HepG2 (cell line): Measurements from ENCODE around the gene GABRP. TPM values are rescaled to one million over a fixed set of nuclear protein-coding genes. Genes with fewer than 3 reads are reported as not detected.

ENCODE experiments used
- ATAC-seq: fragments of 200-7000 bp; cut with Tn5 transposase; 3 replicates; pipeline ENCODE4 v1.9.1; 2020; ENCODE audit warnings: mild to moderate bottlenecking, moderate library complexity
- BruUV-seq: library from RNA; stranded (reverse); fragments of 400-500 nt; replicated peaks from 2 replicates; lab custom pipeline; 2021; lab: Mats Ljungman, UMichigan
- CTCF ChIA-PET: fragments of 300-600 bp; formaldehyde crosslinking; extraction: SDS; loops from one replicate; lab custom pipeline; 2021; ENCODE audit warnings: low total read pairs, inconsistent platforms, low intra/inter-chr PET ratio; lab: Yijun Ruan, JAX
- POLR2A ChIA-PET: fragments of 350-600 bp; sonication (Branson Sonifier 250); formaldehyde crosslinking; loops from one replicate; lab custom pipeline; 2020; ENCODE audit warnings: antibody characterized with exemption, inconsistent platforms; lab: Yijun Ruan, JAX
- DNase-seq: peaks from one replicate; pipeline ENCODE4 v3.0.0-alpha.2; 2015; ENCODE audit warnings: low spot score
- FAIRE-seq: peaks from 3 replicates; lab custom pipeline; 2011; peaks lifted over from hg19 to GRCh38; lab: Jason Lieb, UNC
- H2AFZ ChIP-seq: one replicate; pipeline ENCODE4 v1.6.1; 2011; ENCODE audit warnings: low read length, inconsistent platforms
- H3K27ac ChIP-seq: fragments of 300-600 bp; 3 replicates; pipeline ENCODE4 v1.8.0; 2011; ENCODE audit warnings: mixed run types, mild to moderate bottlenecking, mixed read lengths, low read length, inconsistent platforms; ENCODE audit not compliant: insufficient read depth; ENCODE audit errors: extremely low read length
- H3K27me3 ChIP-seq, 2 experiments: fragments of 200-600 bp in 1 of 2; 2 replicates in 1 of 2; 3 replicates in 1 of 2; pipeline versions ENCODE4 v1.6.0 to v1.8.0; 2011; ENCODE audit warnings: low read length in 2 of 2, mild to moderate bottlenecking in 2 of 2, moderate library complexity in 2 of 2, inconsistent platforms in 1 of 2; ENCODE audit not compliant: insufficient read depth in 2 of 2, control insufficient read depth in 1 of 2
- H3K36me3 ChIP-seq, 2 experiments: fragments of 200-600 bp in 1 of 2; replicated peaks in 1 of 2; 2 replicates in 1 of 2; 3 replicates in 1 of 2; pipeline versions ENCODE4 v1.5.1 to v1.8.0; 2011; ENCODE audit warnings: low read length in 2 of 2, inconsistent platforms in 1 of 2; ENCODE audit not compliant: insufficient read depth in 2 of 2, control insufficient read depth in 1 of 2
- H3K4me1 ChIP-seq: 2 replicates; pipeline ENCODE4 v1.5.1; 2012; ENCODE audit warnings: low read length, inconsistent platforms; ENCODE audit not compliant: insufficient read depth
- H3K4me2 ChIP-seq: 2 replicates; pipeline ENCODE4 v1.6.0; 2011; ENCODE audit warnings: low read depth, low read length, inconsistent platforms
- H3K4me3 ChIP-seq, 3 experiments: fragments of 200-600 bp in 1 of 3; sonication (generic), shearing (Covaris generic) in 1 of 3; replicated peaks in 1 of 3; 2 replicates each; pipeline ENCODE4 v1.5.1; 2011 to 2016; ENCODE audit warnings: low read length in 3 of 3, inconsistent platforms in 2 of 3, low read depth in 2 of 3, mild to moderate bottlenecking in 2 of 3, control low read depth in 1 of 3, mixed read lengths in 1 of 3; ENCODE audit not compliant: insufficient read depth in 1 of 3
- H3K79me2 ChIP-seq: one replicate; pipeline ENCODE4 v1.6.1; 2011; ENCODE audit warnings: low read length, inconsistent platforms; ENCODE audit not compliant: insufficient read depth
- H3K9ac ChIP-seq: 2 replicates; pipeline ENCODE4 v1.6.0; 2011; ENCODE audit warnings: mild to moderate bottlenecking, low read depth, low read length, inconsistent platforms; ENCODE audit not compliant: insufficient read depth
- H3K9me3 ChIP-seq: 2 replicates; pipeline ENCODE4 v1.5.1; 2012; ENCODE audit warnings: mild to moderate bottlenecking, low read length
- H4K20me1 ChIP-seq: 2 replicates; pipeline ENCODE4 v1.6.0; 2011; ENCODE audit warnings: inconsistent platforms, mild to moderate bottlenecking, low read length, moderate library complexity; ENCODE audit not compliant: insufficient read depth
- CSRNP1 ChIP-seq: sonication (generic); formaldehyde crosslinking; IDR thresholded peaks from 2 replicates; pipeline ENCODE4 v1.8.1; 2023; ENCODE audit warnings: mild to moderate bottlenecking, missing genetic modification reagents
- MIXL1 ChIP-seq: IDR thresholded peaks from 2 replicates; pipeline ENCODE4 v1.6.1; 2016
- SNAPC4 ChIP-seq: sonication (generic); formaldehyde crosslinking; IDR thresholded peaks from 2 replicates; pipeline ENCODE4 v1.4.0; 2020; ENCODE audit warnings: mild to moderate bottlenecking, missing genetic modification reagents
- ZNF367 ChIP-seq: sonication (generic); formaldehyde crosslinking; IDR thresholded peaks from 2 replicates; pipeline ENCODE4 v1.4.0; 2020; ENCODE audit warnings: missing genetic modification reagents, borderline replicate concordance
- ZNF530 ChIP-seq: sonication (generic); formaldehyde crosslinking; IDR thresholded peaks from 2 replicates; pipeline ENCODE4 v1.5.0; 2020; ENCODE audit warnings: low read depth, mild to moderate bottlenecking, missing genetic modification reagents
- WGBS: methylation state at CpG from one replicate; pipeline ENCODE4 v1.1.6; 2017; ENCODE audit warnings: low lambda C conversion rate; 5-methylcytosine and 5-hydroxymethylcytosine counted together
- in situ Hi-C: cut with HindIII; loops from 2 replicates; pipeline ENCODE4 v1.10.0; 2017; ENCODE audit warnings: low pct_unique_long_range_greater_than_20kb; ENCODE audit not compliant: extremely low pct_ligation_motif_present
- intact Hi-C: fragments of 100-400 bp; cut with micrococcal nuclease; formaldehyde crosslinking; loops from one replicate; pipeline ENCODE4 v1.10.0; 2022; ENCODE audit not compliant: unreplicated experiment
- polyA plus RNA-seq, 8 experiments: library from polyadenylated mRNA; depleted of rRNA in 3 of 8; stranded (reverse) in 7 of 8; unstranded in 1 of 8; fragments of >200 nt; fragmentation: Illumina TruSeq in 4 of 8; extraction: Trizol in 4 of 8; gene quantifications; 2 replicates each; pipeline versions ENCODE4 v1.2.1 to v1.2.3, GENCODE V29; 2011 to 2016; ENCODE audit warnings: low read depth in 4 of 8, missing spikeins in 1 of 8, mixed read lengths in 1 of 8; ENCODE audit not compliant: insufficient read depth in 1 of 8
- total RNA-seq, 5 experiments: library from RNA; depleted of rRNA; stranded (reverse); fragments of >200 nt; fragmentation: Illumina TruSeq; extraction: Trizol; gene quantifications; 2 replicates each; pipeline ENCODE4 v1.2.3, GENCODE V29; 2016; ENCODE audit warnings: low read depth in 1 of 5
- TF ChIP-seq, protein P1 (sequence below): IDR thresholded peaks from 2 replicates; pipeline ENCODE4 v1.6.1; 2016; ENCODE audit warnings: low read depth, control low read depth

GABRP gene
- total and polyA plus RNA-seq, 2 of the 13 experiments (the other 11 are each of a cell fraction or from before 2014, with no cell fraction given) = not detected

GRCh38 chr5:170821257-170821800 is 37.8 kb downstream of the GABRP start:
- no peak for ATAC-seq
- POLR2A ChIA-PET = no interaction called here

More at GRCh38 chr5:170821257-170821800, 37.8 kb downstream of the GABRP start:
- H3K27me3 ChIP-seq = no peaks in the 10 kb centered on the region
- no TSS peak for BruUV-seq
- H3K4me2 ChIP-seq = no peak overlapping the region
- H3K4me1 ChIP-seq = no peaks in the 10 kb centered on the region
- in situ Hi-C loops (no loop called here), intact Hi-C loops (no loop called here)
- WGBS = 14% methylated on average over 4 of the region's 4 CpGs
- CTCF ChIA-PET = no interaction called here
- no peaks in the 10 kb centered on the region for H3K79me2 ChIP-seq
- peaks cover 4% of the 10 kb centered on the region; the same call in 1 of the 2 replicates for H3K9me3 ChIP-seq
- no peak for TF ChIP-seq ZNF367 (CRISPR knock-in tag)
- TF ChIP-seq ZNF530 = no peak
- no peak for TF ChIP-seq SNAPC4 (CRISPR knock-in tag)
- TF ChIP-seq MIXL1 = no peak
- TF ChIP-seq, protein P1, sequence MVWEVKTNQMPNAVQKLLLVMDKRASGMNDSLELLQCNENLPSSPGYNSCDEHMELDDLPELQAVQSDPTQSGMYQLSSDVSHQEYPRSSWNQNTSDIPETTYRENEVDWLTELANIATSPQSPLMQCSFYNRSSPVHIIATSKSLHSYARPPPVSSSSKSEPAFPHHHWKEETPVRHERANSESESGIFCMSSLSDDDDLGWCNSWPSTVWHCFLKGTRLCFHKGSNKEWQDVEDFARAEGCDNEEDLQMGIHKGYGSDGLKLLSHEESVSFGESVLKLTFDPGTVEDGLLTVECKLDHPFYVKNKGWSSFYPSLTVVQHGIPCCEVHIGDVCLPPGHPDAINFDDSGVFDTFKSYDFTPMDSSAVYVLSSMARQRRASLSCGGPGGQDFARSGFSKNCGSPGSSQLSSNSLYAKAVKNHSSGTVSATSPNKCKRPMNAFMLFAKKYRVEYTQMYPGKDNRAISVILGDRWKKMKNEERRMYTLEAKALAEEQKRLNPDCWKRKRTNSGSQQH (CRISPR knock-in tag) = no peak
- TF ChIP-seq CSRNP1 = no peak
- H3K27ac ChIP-seq = no peak overlapping the region
- no peaks in the 10 kb centered on the region for H3K36me3 ChIP-seq
- DNase-seq (no peak), FAIRE-seq (no peak)
- H3K4me3 ChIP-seq = no peak overlapping the region
- H2AFZ ChIP-seq = no peak overlapping the region
- H3K9ac ChIP-seq = no peak overlapping the region
- H4K20me1 ChIP-seq = no peaks in the 10 kb centered on the region
